Measurements from ENCODE around the gene CUL4A.
A peak's percentile ranks its signal among the peaks of the same experiment; 100 is the strongest.
"Not testable (repeated sequence)": the region's sequence is repeated elsewhere in the genome, so short reads cannot be mapped to it uniquely, and the experiment has no call there.

Gene CUL4A

GRCh38 chr13:113209336-113209758 lies at the start of gene CUL4A:
Gene CUL4A (plus strand): TSS chr13:113209613. CDS start chr13:113209628, 15 bp downstream.
- peak; percentile 76 for DNase-seq

- no peak for DNase-seq
Measured at GRCh38 chr13:113159701-113160100, 49.7 kb upstream of the CUL4A start.

- no peak for DNase-seq
Measured at GRCh38 chr13:113160983-113161382, 48.4 kb upstream of the CUL4A start.

- no peak for DNase-seq
Measured at GRCh38 chr13:113161433-113161832, 48.0 kb upstream of the CUL4A start.

DNA sequence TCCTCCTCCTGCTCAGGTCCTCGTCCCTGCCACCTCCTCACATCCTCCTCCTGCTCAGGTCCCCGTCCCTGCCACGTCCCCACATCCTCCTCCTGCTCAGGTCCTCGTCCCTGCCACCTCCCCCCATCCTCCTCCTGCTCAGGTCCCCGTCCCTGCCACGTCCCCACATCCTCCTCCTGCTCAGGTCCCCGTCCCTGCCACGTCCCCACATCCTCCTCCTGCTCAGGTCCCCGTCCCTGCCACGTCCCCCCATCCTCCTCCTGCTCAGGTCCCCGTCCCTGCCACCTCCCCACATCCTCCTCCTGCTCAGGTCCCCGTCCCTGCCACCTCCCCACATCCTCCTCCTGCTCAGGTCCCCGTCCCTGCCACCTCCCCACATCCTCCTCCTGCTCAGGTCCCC lies 47.4 kb upstream of the CUL4A start:
- not testable (repeated sequence) for DNase-seq

DNA sequence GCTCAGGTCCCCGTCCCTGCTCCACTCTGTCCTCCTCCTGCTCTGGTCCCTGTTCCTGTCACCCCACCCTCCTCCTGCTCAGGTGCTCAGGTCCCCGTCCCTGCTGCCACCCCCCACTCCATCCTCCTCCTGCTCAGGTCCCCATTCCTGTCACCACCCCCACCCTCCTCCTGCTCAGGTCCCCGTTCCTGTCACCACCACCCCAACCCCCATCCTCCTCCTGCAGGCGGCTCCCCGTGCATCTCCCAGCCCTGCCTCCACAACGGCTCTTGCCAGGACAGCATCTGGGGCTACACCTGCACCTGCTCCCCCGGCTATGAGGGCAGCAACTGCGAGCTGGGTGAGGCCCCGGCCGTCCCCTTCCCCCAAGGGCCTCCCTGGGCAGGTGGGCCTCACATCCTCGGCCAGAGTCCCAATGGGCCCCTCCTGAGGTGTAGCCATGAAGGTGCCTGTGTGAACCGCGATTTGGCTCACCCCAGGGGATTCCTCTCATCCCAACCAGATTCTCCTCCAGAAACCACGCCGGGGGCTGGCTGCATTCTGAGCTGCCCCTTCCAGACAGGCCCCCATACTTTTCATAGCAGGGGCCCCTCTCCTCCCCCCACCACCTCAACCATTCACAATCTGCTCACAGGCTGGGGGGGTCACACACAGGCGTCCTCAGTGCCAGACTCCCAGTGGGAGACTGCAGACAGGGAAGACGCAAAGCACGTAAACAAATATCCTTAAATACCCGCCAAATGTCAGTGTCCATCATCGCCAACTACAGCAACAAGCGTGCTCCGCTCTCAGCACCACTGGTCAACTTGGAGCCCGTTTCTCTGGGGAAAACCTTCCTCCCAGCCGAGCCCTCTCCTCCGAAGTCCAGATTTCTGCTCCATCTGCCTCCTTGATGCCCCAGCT lies 46.4 kb upstream of the CUL4A start:
- DNase-seq, result no peak

DNA sequence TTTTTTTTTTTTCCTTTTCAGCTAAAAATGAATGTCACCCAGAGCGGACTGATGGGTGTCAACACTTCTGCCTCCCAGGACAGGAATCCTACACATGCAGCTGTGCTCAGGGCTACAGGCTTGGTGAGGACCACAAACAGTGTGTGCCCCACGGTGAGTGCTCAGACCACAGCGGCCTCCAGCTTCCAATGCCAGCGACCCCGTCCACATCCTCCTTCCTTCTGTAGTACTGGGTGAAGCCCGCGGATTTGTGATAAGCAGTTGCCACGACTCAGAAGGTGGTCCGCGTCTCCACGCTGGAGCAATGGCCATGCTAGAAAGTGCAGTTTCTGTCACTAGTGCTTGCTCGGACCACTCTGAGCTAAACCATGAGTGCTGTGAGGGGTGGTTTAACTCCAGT lies 44.9 kb upstream of the CUL4A start:
- DNase-seq, result no peak

DNA sequence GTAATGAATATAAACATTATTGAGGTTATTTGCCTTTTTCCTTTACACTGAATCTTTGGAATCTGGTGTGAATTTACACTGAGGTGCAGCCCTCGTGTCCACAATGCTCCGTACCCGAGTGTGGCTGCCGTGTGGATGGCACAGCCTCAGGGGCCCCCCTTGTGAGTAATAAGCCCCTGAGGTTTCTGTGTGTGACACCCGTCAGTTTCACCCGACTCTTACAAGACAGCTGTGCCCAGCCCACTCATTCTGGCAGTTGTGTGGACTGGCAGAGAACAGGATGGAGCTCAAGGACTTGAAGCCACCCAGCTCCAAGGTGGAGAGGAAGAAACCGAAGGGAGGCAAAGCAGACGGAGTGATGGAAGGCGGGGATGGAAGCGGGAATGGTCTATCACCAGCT lies 43.1 kb upstream of the CUL4A start:
- no peak for DNase-seq

DNA sequence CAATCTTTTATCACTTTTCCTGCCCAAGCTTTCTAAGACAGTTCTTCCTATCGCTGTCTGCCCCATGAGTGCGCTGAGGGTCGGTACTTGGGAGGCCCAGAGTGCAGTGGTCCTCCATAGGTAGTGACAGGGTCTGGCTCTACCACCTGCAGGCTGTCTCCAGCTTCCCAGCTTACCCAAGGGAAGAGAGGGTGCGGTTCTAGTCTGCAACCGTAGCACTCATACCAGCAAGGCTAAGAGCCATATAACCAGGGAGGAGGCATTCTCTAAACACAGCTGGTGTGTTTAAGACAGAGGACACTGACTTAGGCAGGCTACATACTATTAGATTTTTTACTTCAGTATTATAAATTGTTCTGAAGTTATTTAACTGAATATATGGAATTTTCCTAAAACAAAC lies 42.7 kb upstream of the CUL4A start:
- DNase-seq, result no peak

- no peak for DNase-seq
Measured at GRCh38 chr13:113167155-113167554, 42.3 kb upstream of the CUL4A start.

GRCh38 chr13:113167575-113167974 lies 41.8 kb upstream of the CUL4A start:
- no peak for DNase-seq

- no peak for DNase-seq
Measured at GRCh38 chr13:113168211-113168610, 41.2 kb upstream of the CUL4A start.

- DNase-seq, result no peak
Measured at GRCh38 chr13:113169277-113170272, 39.8 kb upstream of the CUL4A start.

DNA sequence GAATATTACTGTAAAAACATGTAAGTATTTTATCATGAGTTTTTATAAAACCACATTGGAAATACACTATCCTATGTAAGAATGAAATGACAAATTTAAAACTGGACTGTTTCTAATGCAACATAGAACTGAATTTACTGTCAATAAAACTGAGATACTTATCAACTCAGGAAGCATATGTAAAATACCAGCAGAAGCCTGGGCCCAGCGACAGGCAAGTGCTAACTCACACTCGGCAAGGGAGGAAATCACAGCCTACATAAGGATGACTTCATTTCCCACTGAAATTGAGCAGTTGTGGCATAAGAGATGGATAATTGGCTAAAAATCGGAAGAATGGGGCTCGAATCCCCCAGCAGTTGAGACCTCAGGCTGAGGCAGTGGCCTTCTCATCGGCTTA lies 38.9 kb upstream of the CUL4A start:
- DNase-seq, result no peak

DNA sequence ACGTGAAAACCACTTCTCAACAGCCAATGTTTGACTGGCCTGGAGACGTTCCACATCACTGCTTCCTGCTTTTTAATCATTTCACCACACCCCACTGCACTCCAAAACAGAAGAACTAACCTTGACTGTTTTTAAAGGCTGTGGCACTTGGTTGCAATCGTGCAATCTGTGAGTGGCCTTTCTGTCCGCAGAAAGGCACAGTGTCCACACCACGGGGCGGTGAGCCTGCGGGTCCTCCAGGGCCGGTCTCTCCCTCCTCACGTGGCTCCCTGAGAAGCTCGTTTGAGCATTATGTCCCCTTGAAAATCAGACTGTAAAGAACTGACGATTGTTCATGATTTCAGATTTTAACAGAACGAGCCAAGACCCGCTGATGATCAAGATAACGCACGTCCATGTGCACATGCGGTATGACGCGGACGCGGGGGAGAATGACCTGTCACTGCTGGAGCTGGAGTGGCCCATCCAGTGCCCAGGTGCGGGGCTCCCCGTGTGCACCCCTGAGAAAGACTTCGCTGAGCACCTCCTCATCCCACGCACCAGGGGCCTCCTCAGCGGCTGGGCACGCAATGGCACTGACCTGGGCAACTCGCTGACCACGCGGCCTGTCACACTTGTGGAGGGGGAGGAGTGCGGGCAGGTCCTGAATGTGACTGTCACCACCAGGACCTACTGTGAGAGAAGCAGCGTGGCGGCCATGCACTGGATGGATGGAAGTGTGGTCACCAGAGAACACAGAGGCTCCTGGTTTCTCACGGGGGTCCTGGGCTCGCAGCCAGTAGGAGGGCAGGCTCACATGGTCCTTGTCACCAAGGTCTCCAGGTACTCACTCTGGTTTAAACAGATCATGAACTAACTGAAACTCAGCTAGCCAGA lies 37.9 kb upstream of the CUL4A start:
- no peak for DNase-seq

GRCh38 chr13:113172419-113172926 lies 36.9 kb upstream of the CUL4A start:
- no peak for DNase-seq

DNA sequence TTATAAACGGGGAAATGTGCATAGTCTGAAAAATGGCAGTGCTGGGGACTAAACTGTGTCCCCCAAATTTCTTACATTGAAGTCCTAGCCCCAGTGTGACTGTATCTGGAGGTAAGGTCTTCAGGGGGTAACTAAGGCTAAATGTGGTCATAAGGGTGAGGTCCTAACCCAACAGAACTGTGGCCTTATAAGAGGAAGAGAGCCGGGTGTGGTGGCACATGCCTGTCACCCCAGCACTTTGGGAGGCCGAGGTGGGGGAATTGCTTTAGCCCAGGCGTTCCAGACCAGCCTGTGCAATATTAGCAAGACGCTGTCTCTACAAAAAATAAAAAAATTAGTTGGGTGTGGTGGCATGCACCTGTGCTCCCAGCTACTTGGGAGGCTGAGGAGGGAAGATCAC lies 33.1 kb upstream of the CUL4A start:
- peak; percentile 55 for DNase-seq

DNA sequence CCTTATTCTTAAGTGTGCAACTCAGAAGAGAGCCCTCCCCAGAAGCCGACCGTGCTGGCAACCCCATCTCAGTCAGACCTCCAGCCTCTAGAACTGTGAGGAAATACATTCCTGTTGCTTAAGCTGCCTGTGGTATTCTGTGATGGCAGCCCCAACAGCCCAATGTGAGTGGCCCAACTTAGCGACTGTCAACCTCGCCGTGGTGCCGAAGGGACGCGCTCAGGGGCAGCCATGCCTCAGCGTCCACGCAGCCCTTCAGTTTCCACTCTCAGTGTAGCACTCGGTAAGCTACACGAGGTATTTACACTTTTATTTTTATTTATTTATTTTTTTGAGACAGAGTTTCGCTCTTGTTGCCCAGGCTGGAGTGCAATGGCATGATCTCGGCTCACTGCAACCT lies 32.6 kb upstream of the CUL4A start:
- DNase-seq, result no peak

DNA sequence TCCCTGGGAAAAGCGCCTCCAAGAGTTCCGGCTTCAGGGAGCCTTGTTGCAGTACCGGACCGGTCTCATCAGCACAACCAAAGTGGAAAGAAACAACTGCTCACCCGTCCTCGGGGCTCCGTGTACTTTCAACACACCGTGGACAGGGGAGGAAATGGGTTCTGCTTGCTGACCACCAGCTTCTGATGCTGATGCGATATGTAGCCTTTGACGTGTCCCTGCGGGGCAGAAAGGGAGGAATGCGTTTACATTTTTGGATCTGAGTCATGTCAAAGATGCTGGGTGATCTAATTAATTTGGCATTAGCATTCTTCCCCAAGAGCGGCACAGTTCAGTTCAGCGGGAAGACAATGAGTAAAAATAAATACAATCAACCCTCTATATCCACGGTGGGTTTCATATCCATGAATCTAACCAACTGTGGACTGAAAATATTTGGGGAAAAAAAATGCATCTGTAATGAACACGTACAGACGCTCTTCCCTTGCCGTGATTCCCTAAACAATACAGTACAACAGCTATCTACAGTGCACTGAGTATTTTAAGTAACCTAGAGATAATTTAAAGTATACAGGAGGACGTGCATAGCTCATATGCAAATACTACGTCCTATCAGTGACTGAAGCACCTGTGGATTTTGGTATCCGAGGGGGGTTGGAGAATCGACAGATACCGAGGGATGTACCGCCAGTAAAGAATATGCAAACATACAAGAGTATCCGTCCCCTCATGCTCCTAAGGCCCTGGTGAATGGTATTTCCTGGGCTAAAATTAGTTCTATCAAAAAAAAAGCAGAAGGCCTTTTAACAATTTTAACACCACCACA lies 31.1 kb upstream of the CUL4A start:
- DNase-seq, result no peak

DNA sequence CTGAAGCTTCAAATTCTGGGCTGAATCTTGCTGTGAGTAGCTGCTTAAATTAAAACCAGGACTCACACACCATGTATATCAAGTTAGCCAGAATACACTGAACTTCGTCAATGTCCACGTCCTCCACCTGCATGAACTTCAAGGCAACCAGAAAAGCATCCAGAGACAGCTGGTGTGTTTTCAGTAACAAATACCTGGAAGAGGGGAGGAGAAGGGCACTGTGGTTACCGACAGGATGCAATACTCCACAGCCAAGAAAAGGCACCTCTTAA lies 30.6 kb upstream of the CUL4A start:
- DNase-seq, result no peak

DNA sequence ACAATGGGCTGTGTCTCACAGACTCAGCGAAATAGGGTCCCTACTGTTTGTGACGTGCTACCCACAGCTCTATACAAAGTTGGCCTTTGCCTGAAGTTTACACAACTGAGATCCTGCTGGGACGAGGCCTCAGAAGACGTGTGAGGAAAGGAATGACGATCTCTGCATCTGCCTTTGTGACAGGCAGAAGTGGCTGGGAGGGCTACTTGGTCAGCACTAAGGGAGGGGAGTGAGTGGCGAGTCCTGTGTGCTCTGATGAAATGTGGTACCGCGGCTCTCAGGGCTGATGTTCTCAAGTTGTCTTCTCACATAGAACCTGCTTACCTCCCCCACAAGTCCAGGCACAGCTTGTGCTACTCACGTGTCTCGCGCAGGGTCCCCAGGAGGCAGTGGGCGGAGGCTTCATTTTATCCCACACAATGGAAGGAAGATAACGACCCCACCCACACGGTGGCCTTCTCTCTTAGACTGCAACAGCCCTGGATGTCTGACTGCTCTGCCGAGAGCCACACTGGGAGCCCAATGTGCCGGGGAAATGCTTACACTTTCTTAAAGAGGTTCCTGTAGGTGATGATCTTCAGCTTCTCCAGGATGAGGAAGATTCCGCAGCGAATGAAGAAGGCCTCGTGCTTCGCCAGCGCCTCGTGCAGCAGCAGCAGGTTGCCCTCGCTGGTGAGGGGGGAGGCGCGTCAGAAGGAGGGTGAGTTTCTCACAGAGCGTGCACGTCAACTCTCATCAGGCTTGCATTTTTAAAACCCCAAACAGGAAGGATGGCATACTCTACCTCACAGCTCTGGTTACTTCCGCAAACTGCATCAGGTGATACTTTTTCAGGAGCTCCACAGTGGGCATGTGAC lies 29.8 kb upstream of the CUL4A start:
- DNase-seq, result no peak
